Eye (tissue), 1 donor: ENCODE measurements around the gene PAOX.
"Not testable (repeated sequence)": the region's sequence is repeated elsewhere in the genome, so short reads cannot be mapped to it uniquely, and the experiment has no call there.

Source experiments
- DNase-seq: peaks from one replicate; pipeline ENCODE4 v3.0.0-alpha.2; 2015

Gene PAOX

DNA sequence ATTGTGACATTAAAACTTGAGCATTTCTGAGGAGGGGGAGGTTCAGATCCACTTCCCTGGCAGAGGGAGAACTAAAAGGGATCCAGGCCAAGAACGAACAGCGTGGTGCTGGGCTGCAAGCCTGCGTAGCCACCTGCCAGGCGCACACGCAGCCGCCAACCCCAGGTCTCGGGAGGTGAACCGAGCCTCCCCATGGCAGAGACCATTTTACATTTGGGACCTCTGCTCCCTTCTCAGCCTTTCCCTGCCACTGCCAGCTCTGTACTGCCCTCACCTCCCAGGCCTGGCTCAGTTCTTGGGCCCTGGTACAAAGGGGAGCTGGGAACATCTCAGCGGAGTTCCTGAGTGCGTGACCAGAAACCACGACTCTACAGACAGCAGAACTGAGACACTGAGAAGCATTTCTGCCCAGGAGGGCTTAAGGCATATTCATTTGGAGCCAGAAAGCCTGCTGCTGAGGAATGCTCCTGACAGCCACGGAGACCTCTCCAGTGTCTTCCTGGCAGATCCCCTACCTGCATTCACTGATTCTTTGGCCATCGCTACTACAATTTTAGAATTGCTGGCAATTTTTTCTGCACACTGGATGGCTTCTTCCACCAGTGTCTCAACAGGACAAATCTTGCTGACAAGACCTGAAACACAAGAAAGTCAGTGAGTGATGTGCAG is 13.5 kb upstream of the PAOX start:
- no peak for DNase-seq

DNA sequence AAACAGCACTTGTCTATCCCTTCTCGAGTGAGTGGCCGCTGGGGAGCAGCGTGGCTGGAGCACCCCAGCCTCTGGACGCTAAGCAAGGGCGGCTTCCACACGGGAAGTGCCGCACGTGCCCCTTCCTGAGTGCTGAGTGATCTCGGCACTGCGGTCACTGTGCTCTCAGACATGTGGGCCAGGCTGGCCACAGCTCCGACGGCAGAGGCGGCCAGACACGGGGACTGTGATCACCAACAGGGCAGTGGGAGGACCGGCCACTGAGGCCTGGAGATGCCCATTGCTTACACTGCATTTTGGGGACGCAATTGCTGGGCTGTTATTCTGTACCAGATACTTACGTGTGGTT is 13.0 kb upstream of the PAOX start:
- no peak for DNase-seq

DNA sequence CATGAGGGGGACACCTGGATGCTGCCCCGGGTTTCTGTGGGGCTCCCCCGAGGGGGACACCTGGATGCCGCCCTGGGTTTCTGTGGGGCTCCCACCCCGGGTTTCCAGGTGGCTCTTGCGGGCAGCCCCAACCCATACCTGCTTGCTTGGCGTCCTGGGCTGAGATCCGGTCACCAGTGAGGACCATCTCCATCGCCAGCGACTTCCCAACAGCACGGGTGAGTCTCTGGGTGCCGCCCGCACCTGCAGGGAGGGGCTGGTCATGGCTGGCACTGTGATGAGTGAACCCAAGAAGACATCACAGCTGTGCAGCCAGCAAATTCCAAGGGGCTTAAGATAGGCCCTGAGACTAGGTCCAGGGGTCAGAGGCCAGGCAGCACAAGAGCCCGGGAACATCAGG is 12.3 kb upstream of the PAOX start:
- DNase-seq: no peak

DNA sequence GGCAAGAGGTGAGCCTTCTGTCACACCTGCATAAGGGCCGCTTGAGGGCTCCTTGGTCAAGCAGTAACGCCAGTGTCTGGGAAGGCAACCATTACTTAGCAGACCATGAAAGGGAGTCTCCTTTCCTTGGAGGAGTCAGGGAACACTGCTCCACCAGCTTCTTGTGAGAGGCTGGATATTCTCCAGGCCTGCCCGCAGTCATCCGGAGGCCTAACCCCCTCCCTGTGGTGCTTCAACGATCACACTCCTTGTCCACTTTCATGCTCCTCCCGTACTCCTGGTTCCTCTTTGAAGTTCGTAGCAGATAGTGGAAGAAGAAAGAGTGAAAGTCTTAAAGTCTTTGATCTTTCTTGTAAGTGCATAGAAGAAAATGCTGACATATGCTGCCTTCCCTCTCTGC is 11.6 kb upstream of the PAOX start:
- not testable (repeated sequence) for DNase-seq

DNA sequence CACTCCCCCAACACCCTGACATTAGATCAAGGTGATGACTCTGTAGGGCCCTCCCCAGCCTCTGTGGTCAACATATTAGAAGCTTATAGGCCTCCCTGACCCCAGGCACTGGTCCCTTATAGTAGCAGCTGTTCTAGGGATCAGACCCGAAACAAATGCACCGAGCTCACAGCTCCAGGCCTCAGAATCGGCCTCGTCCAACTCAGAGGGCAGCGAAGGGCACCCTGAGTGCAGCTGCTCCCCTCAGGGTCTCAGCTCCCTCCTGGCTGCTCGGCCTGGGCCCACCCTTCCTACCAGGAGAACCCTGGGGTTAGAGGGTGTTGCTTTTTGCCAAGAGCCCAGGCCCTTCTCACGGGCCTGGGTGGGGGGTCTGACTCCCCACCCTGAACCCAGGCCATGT is 10.9 kb upstream of the PAOX start:
- no peak for DNase-seq

DNA sequence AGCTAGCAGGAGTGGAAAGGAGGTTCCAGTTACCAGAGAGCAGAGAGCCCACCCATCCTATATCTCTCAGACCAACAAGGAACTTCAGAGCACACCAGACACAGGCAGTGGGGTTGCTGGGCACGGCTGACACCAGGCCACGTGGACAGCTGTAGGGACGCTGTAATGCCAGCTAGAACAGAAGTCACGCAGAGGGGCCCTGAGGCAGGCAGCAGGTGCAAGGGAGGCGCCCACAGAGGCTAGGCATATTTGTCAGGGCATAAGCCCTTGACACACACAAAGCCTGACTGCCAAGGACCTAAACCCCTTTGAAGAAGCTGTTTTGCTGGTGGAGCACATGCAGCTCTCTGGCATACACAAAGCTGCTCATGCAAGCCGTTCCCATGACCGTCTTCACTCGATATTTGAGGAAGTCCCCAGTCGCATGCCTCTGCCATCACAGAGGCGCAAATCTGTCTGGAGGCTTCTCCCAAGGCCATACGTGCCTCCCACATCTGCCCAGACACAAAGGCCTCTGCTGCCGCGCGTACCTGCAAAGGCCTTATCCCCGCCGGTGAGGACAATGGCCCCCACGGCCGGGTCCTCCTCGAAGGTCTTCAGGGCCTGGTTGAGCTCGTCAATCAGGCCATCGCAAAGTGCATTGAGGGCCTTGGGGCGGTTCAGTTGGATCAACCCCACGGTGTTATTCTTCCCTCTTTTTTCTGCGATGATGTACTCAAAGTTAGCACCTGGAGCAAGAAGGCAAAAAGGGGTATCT is 8.9 kb upstream of the PAOX start:
- no peak for DNase-seq

DNA sequence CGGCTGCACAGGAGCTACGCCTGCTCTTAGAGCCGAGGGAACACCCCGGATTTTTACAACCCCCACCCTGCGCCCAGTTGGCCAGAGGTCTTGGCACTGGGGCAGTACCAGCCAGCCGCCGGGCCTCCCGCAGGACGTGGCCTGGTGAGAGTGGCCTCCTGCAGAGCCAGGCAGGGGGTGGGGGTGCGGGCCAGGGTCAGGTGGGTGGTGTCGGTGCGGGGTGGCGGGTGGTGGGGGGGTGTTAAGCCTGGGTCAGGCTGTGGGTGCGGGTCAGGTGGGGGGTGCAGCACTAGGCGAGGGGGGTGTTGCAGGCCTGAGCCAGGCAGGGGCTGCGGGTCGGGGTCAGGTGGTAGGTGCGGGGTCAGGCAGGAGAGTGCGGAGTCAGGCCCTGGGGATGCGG is 6.6 kb upstream of the PAOX start:
- DNase-seq: no peak

DNA sequence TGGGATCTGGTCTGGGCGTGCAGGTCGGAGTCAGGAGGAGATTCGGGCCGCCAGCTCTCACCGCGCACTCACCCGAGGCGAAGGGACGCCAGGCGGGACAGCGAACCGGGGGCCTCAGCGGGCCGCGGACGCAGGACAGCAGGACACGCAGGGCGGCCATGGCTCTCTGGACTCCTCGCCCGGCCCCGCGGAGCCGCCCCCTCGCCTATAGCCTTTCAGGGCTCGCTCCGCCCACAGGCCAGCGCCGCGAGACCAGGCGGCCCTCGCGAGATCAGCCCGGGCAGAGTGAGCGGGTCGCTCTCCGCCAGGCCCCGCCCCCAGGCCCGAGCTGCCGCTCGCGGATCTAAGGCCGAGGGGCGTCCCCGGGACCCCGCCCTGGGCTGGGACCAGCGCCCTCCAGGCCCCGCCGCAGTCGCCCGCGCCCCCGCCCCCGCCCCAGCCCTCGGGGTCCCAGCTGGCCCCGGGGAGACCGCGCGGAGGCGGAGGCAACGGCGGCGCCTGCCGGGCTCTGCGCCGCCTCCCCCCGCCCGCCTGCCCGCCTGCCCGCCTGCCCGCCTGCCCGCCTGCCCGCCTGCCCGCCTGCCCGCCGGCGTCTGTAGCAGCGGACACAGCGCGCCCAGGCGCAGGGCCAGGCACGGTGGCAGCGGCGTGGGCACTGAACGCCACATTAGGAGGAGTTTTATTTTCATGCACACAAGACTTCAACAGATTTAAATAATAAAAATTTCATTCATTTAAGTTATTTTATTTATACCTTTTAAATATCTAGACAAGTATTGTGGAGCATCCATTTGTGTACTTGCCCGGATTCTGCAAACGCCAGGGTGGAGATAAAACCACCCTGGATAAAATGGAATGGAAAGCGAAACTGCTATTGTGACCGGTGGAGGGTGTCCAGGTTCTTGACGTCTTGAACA is 5.6 kb upstream of the PAOX start, which contains the start of gene ECHS1:
Gene ECHS1 (minus strand): TSS at position 181 of the 917 bp plus-strand sequence. CDS start 21 bp downstream, at position 160.
- peak; percentile 97 for DNase-seq

DNA sequence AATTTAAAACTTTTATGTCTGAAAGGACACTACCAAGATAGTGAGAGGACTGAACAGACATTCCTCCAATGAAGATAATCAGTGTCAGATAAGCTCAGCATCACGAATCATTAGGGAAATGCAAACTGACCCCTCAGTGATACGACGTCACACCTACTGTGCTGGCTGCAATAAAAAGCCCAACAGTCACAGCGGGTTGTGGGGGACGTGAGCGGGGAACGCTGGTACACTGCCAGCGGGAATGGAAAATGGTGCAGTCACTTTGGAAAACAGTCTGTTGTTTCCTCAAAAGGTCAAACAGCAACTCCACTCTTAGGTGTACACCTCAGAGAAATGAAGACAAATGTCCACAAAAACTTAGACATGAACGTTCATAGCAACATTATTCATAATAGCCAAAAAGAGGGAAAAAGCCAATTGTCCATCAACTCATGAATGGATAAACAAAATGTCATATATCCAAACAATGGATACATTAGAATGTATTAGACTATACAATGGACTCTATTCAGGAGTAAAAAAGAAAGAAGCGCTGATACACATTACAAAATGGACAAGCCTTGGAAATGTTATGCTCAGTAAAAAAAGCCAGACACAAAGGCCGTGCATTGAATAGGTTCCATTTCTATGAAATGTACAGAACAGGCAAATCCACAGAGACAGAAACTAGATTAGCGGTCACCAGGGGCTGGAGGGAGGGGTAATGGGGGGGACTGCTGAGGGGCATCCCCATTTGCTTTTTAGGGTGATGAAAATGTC is 3.5 kb upstream of the PAOX start:
- DNase-seq: peak; percentile 32

DNA sequence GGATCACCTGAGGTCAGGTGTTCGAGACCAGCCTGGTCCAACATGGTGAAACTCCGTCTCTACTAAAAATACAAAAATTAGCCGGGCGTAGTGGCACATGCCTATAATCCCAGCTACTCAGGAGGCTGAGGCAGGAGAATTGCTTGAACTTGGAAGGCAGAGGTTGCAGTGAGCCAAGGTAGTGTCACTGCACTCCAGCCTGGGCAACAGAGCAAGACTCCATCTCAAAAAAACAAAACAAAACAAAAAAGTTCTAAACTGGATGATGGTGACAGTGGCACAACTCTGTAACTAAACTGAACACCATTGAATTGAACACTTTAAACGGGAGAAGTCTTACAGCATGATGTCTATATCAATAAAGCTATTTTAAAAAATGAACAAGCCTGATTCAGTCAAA is 2.9 kb upstream of the PAOX start:
- not testable (repeated sequence) for DNase-seq

DNA sequence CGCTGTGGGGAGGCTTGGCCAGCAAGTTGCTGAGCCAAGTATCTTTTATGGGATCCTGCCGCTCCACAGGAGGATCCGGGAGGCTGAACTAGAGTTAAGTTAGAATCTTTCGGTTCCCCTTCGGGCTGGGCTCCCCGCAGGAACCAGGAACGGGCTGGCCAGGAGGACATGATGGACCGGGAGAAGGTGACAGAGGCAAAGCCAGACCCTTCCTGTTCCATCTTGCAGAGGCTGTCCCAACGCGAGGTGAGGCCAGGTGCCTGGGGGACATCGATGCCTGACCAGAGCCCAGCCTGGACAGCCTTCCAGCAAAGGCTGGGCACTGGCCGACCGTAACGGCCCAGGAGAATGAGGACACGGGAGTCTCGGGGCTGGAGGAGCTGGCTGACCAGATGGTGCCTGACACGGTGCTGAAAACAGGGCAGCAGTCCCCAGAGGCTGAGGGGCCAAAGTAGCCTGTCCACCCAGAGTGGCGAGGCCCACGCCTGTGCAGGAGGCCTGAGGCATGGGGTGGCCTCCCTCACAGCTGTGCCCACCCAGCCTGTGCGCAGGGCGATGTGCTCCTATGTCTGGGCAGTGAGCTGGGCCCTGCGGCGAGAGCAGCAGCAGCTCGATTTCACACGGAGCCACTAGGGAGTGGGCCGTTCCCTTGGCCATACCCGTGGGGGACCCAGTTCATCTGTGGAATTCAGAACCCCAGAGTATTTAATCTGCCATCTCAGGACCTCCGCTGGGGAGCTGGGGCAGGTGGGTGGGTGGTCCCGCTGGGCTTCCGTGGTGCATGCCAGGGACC is 1.8 kb upstream of the PAOX start:
- DNase-seq: no peak

DNA sequence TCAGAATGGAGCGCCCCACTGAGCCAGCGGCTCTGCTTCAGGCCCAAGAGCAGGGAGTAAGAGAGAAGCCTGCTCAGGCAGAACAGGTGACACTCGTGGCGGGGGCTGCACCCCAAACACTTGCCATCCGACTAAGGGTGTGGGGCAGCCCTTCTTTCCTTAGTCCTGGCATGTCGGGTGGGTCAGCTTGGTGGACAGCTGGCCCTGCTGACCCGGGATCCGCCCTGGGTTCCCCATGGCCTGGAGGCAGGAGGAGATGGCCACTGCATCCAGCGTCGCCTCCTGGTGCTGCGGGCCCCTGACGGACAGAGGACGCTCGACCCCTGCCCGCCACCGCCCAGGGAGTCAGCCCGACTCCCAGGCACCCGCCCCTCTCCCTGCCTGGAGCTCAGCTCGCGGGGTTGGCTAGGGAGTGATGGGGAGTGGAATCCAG is 1.2 kb upstream of the PAOX start:
- DNase-seq: no peak

DNA sequence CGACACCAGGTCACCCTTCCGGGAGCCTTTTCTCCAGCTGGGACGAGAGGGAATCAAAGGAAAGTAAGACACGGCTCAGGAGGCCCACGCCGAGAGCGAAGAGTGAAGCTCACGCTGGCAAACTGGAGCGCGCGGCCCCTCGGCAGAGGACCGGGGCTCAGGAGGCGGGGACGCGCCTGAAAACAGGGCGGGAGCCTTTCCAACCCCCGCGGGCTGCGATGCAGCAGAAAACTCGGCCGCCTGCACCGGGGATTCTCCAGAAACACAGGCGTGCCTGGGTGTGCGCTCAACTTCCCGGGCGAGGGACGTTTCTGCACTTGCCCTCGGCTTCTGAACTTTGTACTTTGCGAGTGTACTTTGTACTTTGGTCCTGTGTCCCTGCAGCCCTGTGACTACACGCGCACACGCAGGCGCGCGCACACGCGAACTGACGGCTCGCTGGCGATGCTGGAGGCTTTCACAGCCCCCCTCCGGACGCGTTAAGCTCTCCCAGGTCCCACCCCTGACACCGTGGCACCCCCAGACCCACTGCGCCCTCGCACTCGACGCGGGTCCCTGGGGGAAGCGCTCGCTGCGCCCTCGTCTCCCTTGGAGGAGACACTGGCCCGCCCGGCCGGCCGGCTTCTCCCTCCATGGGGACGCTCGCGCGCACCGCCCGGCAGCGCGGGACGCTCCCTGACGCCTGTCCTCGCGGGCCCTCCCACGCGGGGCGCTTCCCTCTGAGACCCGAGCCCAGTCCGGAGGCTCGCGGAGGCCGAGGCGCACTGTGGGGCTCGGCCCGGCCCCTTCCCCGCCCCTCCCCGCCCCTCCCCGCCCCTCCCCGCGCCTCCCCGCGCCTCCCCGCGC is 588 bp upstream of the PAOX start:
- peak; percentile 89 for DNase-seq

DNA sequence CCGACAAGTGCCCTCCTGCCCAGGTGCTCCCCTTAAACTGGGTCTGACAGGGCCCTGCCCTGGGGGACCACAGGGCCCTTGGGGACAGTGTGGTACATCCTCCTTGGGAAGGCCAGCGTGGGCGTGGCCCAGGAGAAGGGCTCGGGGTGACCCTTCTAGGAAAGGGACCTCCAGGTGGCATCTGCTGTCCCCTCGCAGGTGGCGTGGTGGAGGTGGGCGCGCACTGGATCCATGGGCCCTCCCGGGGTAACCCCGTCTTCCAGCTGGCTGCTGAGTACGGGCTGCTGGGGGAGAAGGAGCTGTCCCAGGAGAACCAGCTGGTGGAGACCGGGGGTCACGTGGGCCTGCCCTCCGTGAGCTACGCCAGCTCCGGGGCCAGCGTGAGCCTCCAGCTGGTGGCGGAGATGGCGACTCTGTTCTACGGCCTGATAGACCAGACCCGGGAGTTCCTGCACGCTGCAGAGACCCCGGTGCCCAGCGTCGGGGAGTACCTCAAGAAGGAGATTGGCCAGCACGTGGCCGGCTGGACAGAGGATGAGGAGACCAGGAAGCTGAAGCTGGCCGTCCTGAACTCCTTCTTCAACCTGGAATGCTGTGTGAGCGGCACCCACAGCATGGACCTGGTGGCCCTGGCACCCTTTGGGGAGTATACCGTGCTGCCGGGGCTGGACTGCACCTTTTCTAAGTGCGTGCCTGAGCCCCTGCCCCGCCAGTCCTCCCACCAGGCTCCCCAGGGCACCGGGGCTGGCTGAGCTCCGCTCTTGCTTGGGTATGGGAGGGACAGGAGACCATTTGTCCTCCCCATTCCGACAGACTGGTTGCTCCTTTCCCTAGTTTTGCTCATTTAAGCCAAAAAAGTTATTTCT is 972 bp downstream of the PAOX start:
- no peak for DNase-seq

DNA sequence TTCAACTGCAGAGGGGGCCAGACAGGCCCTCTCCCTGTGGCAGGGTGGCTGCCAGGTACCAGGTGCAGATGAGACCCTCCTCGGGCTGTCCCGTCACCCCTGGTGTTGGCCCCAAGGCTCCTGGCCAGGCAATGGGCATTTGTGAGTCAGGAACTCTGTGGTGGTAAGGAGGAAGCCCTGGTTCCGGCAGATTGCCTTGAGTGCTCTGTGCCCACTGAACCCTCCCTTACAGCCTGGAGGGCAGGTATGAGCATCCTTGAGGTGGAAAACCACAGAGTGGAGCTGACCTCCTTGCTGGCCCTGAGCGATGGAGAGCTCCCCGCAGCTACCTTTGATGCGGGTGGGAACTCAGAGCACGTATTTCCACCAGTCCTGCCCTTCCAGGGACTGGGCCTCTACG is 2.0 kb downstream of the PAOX start:
- no peak for DNase-seq

DNA sequence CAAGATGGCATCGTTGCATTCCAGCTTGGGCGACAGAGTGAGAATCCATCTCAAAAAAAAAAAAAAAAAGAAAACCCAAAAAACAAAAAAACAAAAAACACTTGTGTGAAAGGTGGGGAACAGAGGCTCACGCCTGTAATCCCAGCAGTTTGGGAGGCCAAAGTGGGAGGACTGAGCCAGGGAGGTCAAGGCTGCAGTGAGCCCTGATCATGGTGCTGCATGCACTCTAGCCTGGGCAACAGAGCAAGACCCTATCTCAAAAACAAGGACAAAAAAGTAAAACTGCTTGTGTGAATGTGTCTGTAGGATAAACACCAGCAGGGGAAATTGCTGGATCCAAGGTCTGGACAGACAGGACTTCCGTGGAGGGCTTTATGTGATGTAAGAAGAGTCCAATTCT is 4.5 kb downstream of the PAOX start:
- DNase-seq: no peak

DNA sequence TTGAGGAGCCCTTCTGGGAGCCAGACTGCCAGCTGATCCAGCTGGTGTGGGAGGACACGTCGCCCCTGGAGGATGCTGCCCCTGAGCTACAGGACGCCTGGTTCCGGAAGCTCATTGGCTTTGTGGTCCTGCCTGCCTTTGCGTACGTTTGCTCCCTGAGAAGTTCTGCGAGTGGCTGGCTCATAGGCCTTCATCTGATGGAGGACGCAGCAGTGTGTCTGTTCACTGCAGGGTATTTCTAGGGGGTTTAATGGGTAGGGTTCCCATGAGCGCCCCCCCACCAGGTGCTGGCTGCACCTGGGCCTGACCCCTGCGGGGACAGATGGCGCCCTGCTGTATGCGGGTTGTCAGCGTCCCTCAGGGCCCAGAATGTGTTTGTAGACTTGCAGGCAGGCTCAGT is 5.0 kb downstream of the PAOX start:
- DNase-seq: no peak

DNA sequence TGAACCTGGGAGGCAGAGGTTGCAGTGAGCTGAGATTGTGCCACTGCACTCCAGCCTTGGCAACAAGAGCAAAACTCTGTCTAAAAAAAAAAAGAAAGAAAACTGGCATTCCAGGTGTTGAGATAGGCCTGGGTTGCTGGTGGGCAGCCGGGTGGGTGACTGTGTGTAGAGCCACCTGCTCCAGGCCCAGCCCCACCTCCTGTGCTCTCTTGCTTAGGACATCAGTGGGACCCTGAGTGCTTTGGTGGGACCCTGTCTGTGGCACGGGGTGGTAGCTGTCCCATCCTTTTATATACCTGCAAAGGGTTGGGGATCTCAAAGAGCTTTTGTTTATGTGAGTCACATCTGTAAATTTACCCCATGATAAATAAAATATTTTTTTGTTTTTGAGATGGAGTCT is 6.2 kb downstream of the PAOX start:
- no peak for DNase-seq

DNA sequence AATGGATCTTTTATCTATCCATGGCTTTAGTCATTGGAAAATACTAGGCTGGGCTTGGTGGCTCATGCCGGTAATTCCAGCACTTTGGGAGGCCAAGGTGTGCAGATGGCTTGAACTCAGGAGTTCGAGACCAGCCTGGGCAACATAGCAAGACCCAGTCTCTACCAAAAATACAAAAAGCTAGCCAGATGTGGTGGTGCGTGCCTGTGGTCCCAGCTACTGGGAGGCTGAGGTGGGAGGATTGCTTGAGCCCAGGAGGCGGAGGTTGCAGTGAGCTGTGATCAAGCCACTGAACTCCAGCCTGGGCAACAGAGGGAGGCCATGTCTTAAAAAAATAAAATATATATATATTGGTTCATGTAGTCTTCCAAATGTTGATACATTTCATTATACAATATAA is 7.9 kb downstream of the PAOX start:
- DNase-seq: not testable (repeated sequence)
